ENCODE data around the gene PKN3. TPM values are rescaled to one million over a fixed set of nuclear protein-coding genes. Genes with fewer than 3 reads are reported as not detected.

Gene PKN3
- total RNA-seq, 4 donors from 2014 or later = 1.9 to 20.1 (median 5.8) TPM

GRCh38 chr9:128706045-128706444 is 3.7 kb downstream of the PKN3 start:
- no peaks in the 10 kb centered on the region for H3K9me3 ChIP-seq
- no peaks in the 10 kb centered on the region for H3K36me3 ChIP-seq
- no peaks in the 10 kb centered on the region for H3K27me3 ChIP-seq
- H3K4me3 ChIP-seq = no peak overlapping the region
- in situ Hi-C loops (cut with MboI; ENCODE audit: low pct_ligation_motif_present in 1 of 4, low pct_unique_long_range_greater_than_20kb in 1 of 4, low sequenced_read_pairs in 3 of 4) = no loop called here
- H3K4me1 ChIP-seq = peaks cover 0 to 10% (median 6%) of the 10 kb centered on the region in 4 donors
- TF ChIP-seq EP300 (IDR thresholded peaks at IDR 0.05; ENCODE audit: low read depth) (no peak), POLR2AphosphoS5 (IDR thresholded peaks at IDR 0.05) (no peak), POLR2A (IDR thresholded peaks at IDR 0.05) (no peak)
- TF ChIP-seq, protein P1, sequence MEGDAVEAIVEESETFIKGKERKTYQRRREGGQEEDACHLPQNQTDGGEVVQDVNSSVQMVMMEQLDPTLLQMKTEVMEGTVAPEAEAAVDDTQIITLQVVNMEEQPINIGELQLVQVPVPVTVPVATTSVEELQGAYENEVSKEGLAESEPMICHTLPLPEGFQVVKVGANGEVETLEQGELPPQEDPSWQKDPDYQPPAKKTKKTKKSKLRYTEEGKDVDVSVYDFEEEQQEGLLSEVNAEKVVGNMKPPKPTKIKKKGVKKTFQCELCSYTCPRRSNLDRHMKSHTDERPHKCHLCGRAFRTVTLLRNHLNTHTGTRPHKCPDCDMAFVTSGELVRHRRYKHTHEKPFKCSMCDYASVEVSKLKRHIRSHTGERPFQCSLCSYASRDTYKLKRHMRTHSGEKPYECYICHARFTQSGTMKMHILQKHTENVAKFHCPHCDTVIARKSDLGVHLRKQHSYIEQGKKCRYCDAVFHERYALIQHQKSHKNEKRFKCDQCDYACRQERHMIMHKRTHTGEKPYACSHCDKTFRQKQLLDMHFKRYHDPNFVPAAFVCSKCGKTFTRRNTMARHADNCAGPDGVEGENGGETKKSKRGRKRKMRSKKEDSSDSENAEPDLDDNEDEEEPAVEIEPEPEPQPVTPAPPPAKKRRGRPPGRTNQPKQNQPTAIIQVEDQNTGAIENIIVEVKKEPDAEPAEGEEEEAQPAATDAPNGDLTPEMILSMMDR (IDR thresholded peaks at IDR 0.05) = no peak
- no peak for DNase-seq
- 82% methylated on average over 1 of the region's 1 CpG; no CpG with 5 or more reads in 1 of the 2 donors for WGBS, 2 donors (ENCODE audit: low coverage in 1 of 2)
- intact Hi-C loops (cut with DNase I; ENCODE audit: low total_unique reads) = no loop called here
- H3K27ac ChIP-seq = no peak overlapping the region

GRCh38 chr9:128706671-128707381 is 4.5 kb downstream of the PKN3 start:
- in situ Hi-C loops (cut with MboI; ENCODE audit: low pct_ligation_motif_present in 1 of 4, low pct_unique_long_range_greater_than_20kb in 1 of 4, low sequenced_read_pairs in 3 of 4) (no loop called here), intact Hi-C loops (cut with DNase I; ENCODE audit: low total_unique reads) (no loop called here)
- H3K4me1 ChIP-seq = peaks cover 0 to 10% (median 6%) of the 10 kb centered on the region in 4 donors
- 88% methylated on average over 23 of the region's 23 CpGs; no CpG with 5 or more reads in 1 of the 2 donors for WGBS, 2 donors (ENCODE audit: low coverage in 1 of 2)
- no peak overlapping the region for H3K4me3 ChIP-seq
- no peaks in the 10 kb centered on the region for H3K36me3 ChIP-seq
- no peaks in the 10 kb centered on the region for H3K9me3 ChIP-seq
- no peak overlapping the region for H3K27ac ChIP-seq
- DNase-seq = no peak
- H3K27me3 ChIP-seq = no peaks in the 10 kb centered on the region
- no peak for TF ChIP-seq POLR2AphosphoS5 (IDR thresholded peaks at IDR 0.05)

DNA sequence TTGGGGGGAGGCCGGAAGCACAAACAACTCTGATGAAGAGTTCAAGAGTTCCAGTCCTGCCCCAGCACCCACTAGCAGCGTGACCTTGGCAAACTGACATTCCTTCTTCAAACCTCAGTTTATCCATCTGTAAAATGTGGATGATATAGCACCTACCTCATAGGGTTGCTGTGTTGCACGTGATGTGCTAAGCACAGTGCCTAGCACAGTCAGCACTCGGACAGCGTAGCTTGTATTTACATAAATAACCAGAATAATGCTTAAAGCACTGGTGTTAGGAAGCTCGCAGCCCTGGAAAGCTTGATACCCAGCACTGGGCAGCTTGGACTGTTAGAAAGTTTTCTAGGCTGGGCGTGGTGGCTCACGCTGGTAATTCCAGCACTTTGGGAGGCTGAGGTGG is 5.1 kb downstream of the PKN3 start:
- no peak overlapping the region for H3K27ac ChIP-seq
- TF ChIP-seq, protein P1 (IDR thresholded peaks at IDR 0.05) = no peak
- TF ChIP-seq POLR2A (IDR thresholded peaks at IDR 0.05) = no peak
- TF ChIP-seq POLR2AphosphoS5 (IDR thresholded peaks at IDR 0.05) = no peak
- TF ChIP-seq EP300 (IDR thresholded peaks at IDR 0.05; ENCODE audit: low read depth) = no peak
- in situ Hi-C loops (cut with MboI; ENCODE audit: low pct_ligation_motif_present in 1 of 4, low pct_unique_long_range_greater_than_20kb in 1 of 4, low sequenced_read_pairs in 3 of 4) (no loop called here), intact Hi-C loops (cut with DNase I; ENCODE audit: low total_unique reads) (no loop called here)
- peaks cover 0 to 6% (median 5%) of the 10 kb centered on the region in 4 donors for H3K4me1 ChIP-seq
- no peaks in the 10 kb centered on the region for H3K36me3 ChIP-seq
- no peak overlapping the region for H3K4me3 ChIP-seq
- no peak for DNase-seq
- WGBS, 2 donors (ENCODE audit: low coverage in 1 of 2) = 93% methylated on average over 2 to 8 of the region's 8 CpGs
- no peaks in the 10 kb centered on the region for H3K27me3 ChIP-seq
- H3K9me3 ChIP-seq = no peaks in the 10 kb centered on the region

- no peak for TF ChIP-seq EP300 (IDR thresholded peaks at IDR 0.05; ENCODE audit: low read depth)
- TF ChIP-seq, protein P1 (IDR thresholded peaks at IDR 0.05) = no peak
- TF ChIP-seq POLR2AphosphoS5 (IDR thresholded peaks at IDR 0.05) = no peak
- no peak for TF ChIP-seq POLR2A (IDR thresholded peaks at IDR 0.05)
- Histone ChIP-seq H3K9me3 (no peaks in the 10 kb centered on the region), H3K36me3 (no peaks in the 10 kb centered on the region), H3K4me1 (no peaks in the 10 kb centered on the region), H3K4me3 (no peak overlapping the region), H3K27me3 (no peaks in the 10 kb centered on the region), H3K27ac (no peak overlapping the region)
- DNase-seq = no peak
- in situ Hi-C loops (cut with MboI; ENCODE audit: low pct_ligation_motif_present in 1 of 4, low pct_unique_long_range_greater_than_20kb in 1 of 4, low sequenced_read_pairs in 3 of 4) (no loop called here), intact Hi-C loops (cut with DNase I; ENCODE audit: low total_unique reads) (no loop called here)
- WGBS, 2 donors (ENCODE audit: low coverage in 1 of 2) = 92 to 100% methylated on average over 2 to 26 of the region's 26 CpGs
Observed at GRCh38 chr9:128712451-128713410, 10.4 kb downstream of the PKN3 start.
